Esophagus mucosa (tissue), 1 donor: ENCODE results near the gene QSOX2. TPM values are rescaled to one million over a fixed set of nuclear protein-coding genes. Genes with fewer than 3 reads are reported as not detected.

Experiments
- ATAC-seq: fragments of 200-7000 bp; cut with Tn5 transposase; one replicate; pipeline ENCODE4 v1.9.1; 2020
- total RNA-seq: library from RNA; stranded (reverse); gene quantifications from one replicate; pipeline ENCODE4 v1.2.4, GENCODE V29; 2023
- donor health status: DM: yes; HTN: yes; CAD: no.

QSOX2 gene
- total RNA-seq, 1 donor from 2014 or later, result 3.0 TPM

- ATAC-seq, result peak; percentile 75
Observed at GRCh38 chr9:136219276-136219675, 26.3 kb downstream of the QSOX2 start.

GRCh38 chr9:136218673-136219072 lies 26.9 kb downstream of the QSOX2 start:
- ATAC-seq, result no peak

GRCh38 chr9:136218271-136218670 lies 27.3 kb downstream of the QSOX2 start:
- no peak for ATAC-seq

- no peak for ATAC-seq
Observed at GRCh38 chr9:136216541-136217244, 28.9 kb downstream of the QSOX2 start.

- ATAC-seq, result no peak
Observed at GRCh38 chr9:136213733-136214132, 31.9 kb downstream of the QSOX2 start.

GRCh38 chr9:136212345-136212950 lies 33.2 kb downstream of the QSOX2 start:
- ATAC-seq, result no peak

GRCh38 chr9:136211441-136212344 lies 33.9 kb downstream of the QSOX2 start:
- no peak for ATAC-seq

GRCh38 chr9:136211006-136211405 lies 34.6 kb downstream of the QSOX2 start:
- no peak for ATAC-seq

- ATAC-seq, result no peak
Observed at GRCh38 chr9:136210276-136210675, 35.3 kb downstream of the QSOX2 start.

- no peak for ATAC-seq
Observed at GRCh38 chr9:136209786-136210185, 35.8 kb downstream of the QSOX2 start.

- no peak for ATAC-seq
Observed at GRCh38 chr9:136209232-136209631, 36.4 kb downstream of the QSOX2 start.

- ATAC-seq, result no peak
Observed at GRCh38 chr9:136208675-136209074, 36.9 kb downstream of the QSOX2 start.

- ATAC-seq, result no peak
Observed at GRCh38 chr9:136207616-136208015, 38.0 kb downstream of the QSOX2 start.

GRCh38 chr9:136206602-136207275 lies 38.9 kb downstream of the QSOX2 start:
- no peak for ATAC-seq

- no peak for ATAC-seq
Observed at GRCh38 chr9:136205707-136205992, 40.0 kb downstream of the QSOX2 start.

- ATAC-seq, result peak; percentile 26
Observed at GRCh38 chr9:136204838-136205706, 40.5 kb downstream of the QSOX2 start, which contains the start of gene LHX3. TSS of gene LHX3 (minus strand) at chr9:136205128. CDS start at chr9:136205012, 116 bp downstream.

- no peak for ATAC-seq
Observed at GRCh38 chr9:136204145-136204805, 41.3 kb downstream of the QSOX2 start.

- ATAC-seq, result no peak
Observed at GRCh38 chr9:136203408-136204144, 42.0 kb downstream of the QSOX2 start.

- no peak for ATAC-seq
Observed at GRCh38 chr9:136202454-136203407, 42.9 kb downstream of the QSOX2 start.
